GM12878 (cell line): ENCODE results near the gene SNX7. TPM values are rescaled to one million over a fixed set of nuclear protein-coding genes. Genes with fewer than 3 reads are reported as not detected.

Experiments
- ATAC-seq: fragments of 200-7000 bp; cut with Tn5 transposase; 3 replicates; pipeline ENCODE4 v1.9.1; 2020; ENCODE audit warnings: mild to moderate bottlenecking, moderate library complexity
- BruUV-seq: library from RNA; stranded (reverse); fragments of 400-500 nt; replicated peaks from 2 replicates; lab custom pipeline; 2021; lab: Mats Ljungman, UMichigan
- CTCF ChIA-PET: fragments of 300-600 bp; sonication (Branson Sonifier 250); formaldehyde crosslinking; extraction: SDS; loops from one replicate; lab custom pipeline; 2021; ENCODE audit warnings: inconsistent platforms; lab: Yijun Ruan, JAX
- POLR2A ChIA-PET: fragments of 350-600 bp; formaldehyde crosslinking; extraction: SDS; loops from one replicate; lab custom pipeline; 2021; ENCODE audit warnings: inconsistent platforms; lab: Charles Lee
- RAD21 ChIA-PET: fragments of 300-600 bp; sonication (Branson Sonifier 250); formaldehyde crosslinking; loops from one replicate; lab custom pipeline; 2023; ENCODE audit warnings: antibody characterized with exemption; ENCODE audit not compliant: unreplicated experiment; lab: Charles Lee
- SMC1A ChIA-PET: fragments of 300-600 bp; sonication (Branson Sonifier 250); formaldehyde crosslinking; loops from one replicate; lab custom pipeline; 2023; ENCODE audit not compliant: unreplicated experiment, uncharacterized antibody; lab: Charles Lee
- DNase-seq: peaks from one replicate; pipeline ENCODE4 v3.0.0-alpha.2; 2011; ENCODE audit warnings: low read depth, low spot score
- FAIRE-seq: peaks from 3 replicates; lab custom pipeline; 2011; peaks lifted over from hg19 to GRCh38; lab: Jason Lieb, UNC
- H2AFZ ChIP-seq: 2 replicates; pipeline ENCODE4 v1.6.0; 2011; ENCODE audit warnings: low read depth, low read length, control low read depth; ENCODE audit not compliant: control insufficient read depth
- H3K27ac ChIP-seq: 2 replicates; pipeline ENCODE4 v1.5.1; 2011; ENCODE audit warnings: control low read depth; ENCODE audit not compliant: control insufficient read depth, insufficient read depth
- H3K27me3 ChIP-seq, 2 experiments: replicated peaks in 1 of 2; 2 replicates each; pipeline versions ENCODE4 v1.6.0 to v1.6.1; 2011; ENCODE audit warnings: low read length in 1 of 2; ENCODE audit not compliant: control insufficient read depth in 2 of 2, insufficient read depth in 2 of 2
- H3K36me3 ChIP-seq, 2 experiments: 2 replicates each; pipeline ENCODE4 v1.5.1; 2011; ENCODE audit warnings: low read length in 1 of 2; ENCODE audit not compliant: control insufficient read depth in 2 of 2, insufficient read depth in 2 of 2
- H3K4me1 ChIP-seq: 2 replicates; pipeline ENCODE4 v1.6.1; 2011; ENCODE audit warnings: mild to moderate bottlenecking, low read length, moderate library complexity, mixed read lengths; ENCODE audit not compliant: control insufficient read depth, insufficient read depth
- H3K4me2 ChIP-seq: 2 replicates; pipeline ENCODE4 v1.6.0; 2011; ENCODE audit warnings: control low read depth; ENCODE audit not compliant: control insufficient read depth, insufficient read depth
- H3K4me3 ChIP-seq: fragments of 200-600 bp; sonication (generic); 2 replicates; pipeline ENCODE4 v1.5.1; 2016
- H3K79me2 ChIP-seq: 2 replicates; pipeline ENCODE4 v1.6.0; 2011; ENCODE audit warnings: low read length; ENCODE audit not compliant: control insufficient read depth, insufficient read depth
- H3K9ac ChIP-seq: 2 replicates; pipeline ENCODE4 v1.8.0; 2011; ENCODE audit warnings: low read length, control low read depth, mixed read lengths; ENCODE audit not compliant: control insufficient read depth, insufficient read depth
- H3K9me3 ChIP-seq: replicated peaks from 3 replicates; pipeline ENCODE4 v1.5.1; 2011; ENCODE audit warnings: mild to moderate bottlenecking, low read length; ENCODE audit not compliant: control insufficient read depth, insufficient read depth
- H4K20me1 ChIP-seq: 2 replicates; pipeline ENCODE4 v1.6.0; 2011; ENCODE audit not compliant: control insufficient read depth, insufficient read depth
- CTCF ChIP-seq, 3 experiments: IDR thresholded peaks in 2 of 3; conservative IDR thresholded peaks in 1 of 3; 2 replicates each; pipeline ENCODE4 v1.5.1; 2011; ENCODE audit warnings: low read depth in 3 of 3, low read length in 3 of 3, mild to moderate bottlenecking in 3 of 3, control low read depth in 2 of 3, moderate library complexity in 2 of 3, inconsistent platforms in 1 of 3, mixed read lengths in 1 of 3; ENCODE audit not compliant: control insufficient read depth in 2 of 3, insufficient read depth in 1 of 3; ENCODE audit errors: extremely low read depth in 1 of 3
- IKZF2 ChIP-seq, 2 experiments: fragments of 450-650 bp; IDR thresholded peaks; 2 replicates each; pipeline ENCODE4 v1.6.1; 2017; ENCODE audit warnings: mild to moderate bottlenecking in 2 of 2, moderate library complexity in 2 of 2
- POLR2A ChIP-seq: IDR thresholded peaks from 2 replicates; pipeline ENCODE4 v1.6.1; 2011; ENCODE audit warnings: low read depth, mild to moderate bottlenecking, low read length
- POLR2AphosphoS5 ChIP-seq: IDR thresholded peaks from 2 replicates; pipeline ENCODE4 v1.6.1; 2011; ENCODE audit warnings: mild to moderate bottlenecking, low read length, inconsistent platforms
- RAD21 ChIP-seq: IDR thresholded peaks from 2 replicates; pipeline ENCODE4 v1.6.1; 2011; ENCODE audit warnings: mild to moderate bottlenecking, low read depth, low read length, moderate library complexity; ENCODE audit not compliant: insufficient read depth
- RUNX3 ChIP-seq: IDR thresholded peaks from 2 replicates; pipeline ENCODE4 v1.6.1; 2012; ENCODE audit warnings: low read length, inconsistent platforms
- TCF3 ChIP-seq: IDR thresholded peaks from 2 replicates; pipeline ENCODE4 v1.6.1; 2012; ENCODE audit warnings: low read depth, mild to moderate bottlenecking, low read length, borderline replicate concordance; ENCODE audit not compliant: insufficient read depth
- YY1 ChIP-seq: IDR thresholded peaks from 2 replicates; pipeline ENCODE4 v1.6.1; 2011; ENCODE audit warnings: low read depth, mild to moderate bottlenecking, low read length
- WGBS: methylation state at CpG from one replicate; pipeline ENCODE4 v1.1.6; 2016; ENCODE audit warnings: low lambda C conversion rate; ENCODE audit not compliant: insufficient replicate concordance, insufficient coverage; ENCODE audit errors: missing lambda C conversion rate; 5-methylcytosine and 5-hydroxymethylcytosine counted together
- in situ Hi-C: fragments of 300-500 bp; cut with MboI; formaldehyde crosslinking; loops from 9 replicates; pipeline ENCODE4 v1.14.3; 2018; ENCODE audit warnings: mixed read lengths
- intact Hi-C: fragments of 100-400 bp; cut with micrococcal nuclease; formaldehyde crosslinking; loops from one replicate; pipeline ENCODE4 v1.14.2; 2022; ENCODE audit not compliant: unreplicated experiment
- polyA plus RNA-seq, 11 experiments: library from polyadenylated mRNA; depleted of rRNA in 4 of 11; unstranded in 6 of 11; stranded (reverse) in 5 of 11; fragments of >200 nt; fragmentation: Nextera tagmentation in 4 of 11; fragmentation: Illumina TruSeq in 1 of 11; extraction: Ambion mirVana in 4 of 11; extraction: Trizol in 1 of 11; gene quantifications; 1 replicate in 1 of 11; 2 replicates in 10 of 11; pipeline versions ENCODE4 v1.2.1 to v1.2.3, GENCODE V29; 2011 to 2016; ENCODE audit warnings: inconsistent platforms in 2 of 11, missing spikeins in 2 of 11, low read depth in 1 of 11
- total RNA-seq, 4 experiments: library from RNA; depleted of rRNA in 3 of 4; stranded (reverse); fragments of >200 nt in 3 of 4; fragmentation: Illumina TruSeq in 1 of 4; extraction: Trizol in 1 of 4; gene quantifications; 2 replicates each; pipeline versions ENCODE4 v1.2.1 to v1.2.3, GENCODE V29; 2013 to 2021
- TF ChIP-seq, protein P1 (sequence below): fragments of 450-650 bp; formaldehyde crosslinking; IDR thresholded peaks from 2 replicates; pipeline ENCODE4 v1.4.0; 2020; ENCODE audit warnings: mild to moderate bottlenecking, moderate library complexity
- TF ChIP-seq, protein P2 (sequence below): fragments of 450-650 bp; IDR thresholded peaks from 2 replicates; pipeline ENCODE4 v1.6.1; 2016; ENCODE audit warnings: mild to moderate bottlenecking

Gene SNX7
- total and polyA plus RNA-seq, 10 of the 15 experiments (the other 5 are each of a cell fraction or from before 2014, with no cell fraction given): 0.23 to 0.82 (median 0.34) TPM

DNA sequence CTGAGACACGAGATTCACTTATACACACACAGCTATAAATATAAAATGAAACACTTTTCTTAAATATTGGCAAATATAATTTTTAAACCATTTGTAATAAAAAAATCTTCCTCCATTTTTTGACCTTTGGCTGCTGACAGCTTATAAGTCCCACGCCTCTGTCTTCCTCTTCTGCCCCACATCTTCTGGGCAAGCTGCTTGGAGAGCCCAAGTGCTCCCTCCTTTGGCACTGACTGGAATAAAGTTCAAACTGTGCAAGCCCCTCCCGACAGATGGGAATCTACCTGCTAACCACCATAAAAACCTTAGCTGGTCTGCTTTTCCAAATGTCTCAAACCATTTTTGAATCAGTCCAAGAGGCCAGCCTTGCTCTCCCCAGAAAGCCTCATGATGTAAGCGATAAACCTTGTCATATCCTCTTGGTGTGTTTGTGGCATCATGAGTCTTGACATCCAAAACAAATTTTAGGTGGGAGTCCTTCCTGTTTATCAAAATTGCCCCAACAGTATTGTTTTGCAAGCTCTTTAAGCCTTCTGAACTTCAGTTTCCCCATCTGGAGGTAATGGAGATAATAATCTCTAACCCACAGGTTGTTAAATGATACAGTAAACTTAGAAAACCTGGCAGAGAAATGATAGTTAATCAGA, 99.8 kb downstream of the SNX7 start:
- FAIRE-seq (no peak), DNase-seq (no peak), ATAC-seq (peak; percentile 58; the same call in 1 of the 3 replicates)
- ChIA-PET SMC1A (interaction anchor here (1.3 to 4.5 kb wide), 4 partner anchors 11 to 204 kb away, joined by 3 to 42 read pairs (median 4); no protein-coding TSS in a partner anchor), RAD21 (interaction anchor here (0.5 to 1.2 kb wide), 5 partner anchors 11 to 332 kb away, joined by 3 to 5 read pairs (median 4); no protein-coding TSS in a partner anchor), POLR2A (no interaction called here), CTCF (interaction anchor here (0.8 to 6.8 kb wide), 11 partner anchors 9 to 418 kb away, joined by 3 to 57 read pairs (median 4); no protein-coding TSS in a partner anchor)
- BruUV-seq: no TSS peak
- H2AFZ ChIP-seq: no peak overlapping the region
- no peaks in the 10 kb centered on the region for H3K27me3 ChIP-seq
- no peaks in the 10 kb centered on the region for H3K36me3 ChIP-seq
- H3K27ac ChIP-seq: no peak overlapping the region
- no peaks in the 10 kb centered on the region for H4K20me1 ChIP-seq
- no peaks in the 10 kb centered on the region for H3K79me2 ChIP-seq
- intact Hi-C loops (loop anchor here (10.0 kb wide), 1 partner anchor 207 kb away; no protein-coding TSS in a partner anchor), in situ Hi-C loops (no loop called here)
- no peaks in the 10 kb centered on the region for H3K4me1 ChIP-seq
- TF ChIP-seq POLR2AphosphoS5: no peak
- TF ChIP-seq RAD21: peak; percentile 31; the same call in 1 of the 2 replicates
- TF ChIP-seq IKZF2 (IDR thresholded peaks at IDR 0.05): no peak
- TF ChIP-seq RUNX3: no peak
- TF ChIP-seq, protein P1, sequence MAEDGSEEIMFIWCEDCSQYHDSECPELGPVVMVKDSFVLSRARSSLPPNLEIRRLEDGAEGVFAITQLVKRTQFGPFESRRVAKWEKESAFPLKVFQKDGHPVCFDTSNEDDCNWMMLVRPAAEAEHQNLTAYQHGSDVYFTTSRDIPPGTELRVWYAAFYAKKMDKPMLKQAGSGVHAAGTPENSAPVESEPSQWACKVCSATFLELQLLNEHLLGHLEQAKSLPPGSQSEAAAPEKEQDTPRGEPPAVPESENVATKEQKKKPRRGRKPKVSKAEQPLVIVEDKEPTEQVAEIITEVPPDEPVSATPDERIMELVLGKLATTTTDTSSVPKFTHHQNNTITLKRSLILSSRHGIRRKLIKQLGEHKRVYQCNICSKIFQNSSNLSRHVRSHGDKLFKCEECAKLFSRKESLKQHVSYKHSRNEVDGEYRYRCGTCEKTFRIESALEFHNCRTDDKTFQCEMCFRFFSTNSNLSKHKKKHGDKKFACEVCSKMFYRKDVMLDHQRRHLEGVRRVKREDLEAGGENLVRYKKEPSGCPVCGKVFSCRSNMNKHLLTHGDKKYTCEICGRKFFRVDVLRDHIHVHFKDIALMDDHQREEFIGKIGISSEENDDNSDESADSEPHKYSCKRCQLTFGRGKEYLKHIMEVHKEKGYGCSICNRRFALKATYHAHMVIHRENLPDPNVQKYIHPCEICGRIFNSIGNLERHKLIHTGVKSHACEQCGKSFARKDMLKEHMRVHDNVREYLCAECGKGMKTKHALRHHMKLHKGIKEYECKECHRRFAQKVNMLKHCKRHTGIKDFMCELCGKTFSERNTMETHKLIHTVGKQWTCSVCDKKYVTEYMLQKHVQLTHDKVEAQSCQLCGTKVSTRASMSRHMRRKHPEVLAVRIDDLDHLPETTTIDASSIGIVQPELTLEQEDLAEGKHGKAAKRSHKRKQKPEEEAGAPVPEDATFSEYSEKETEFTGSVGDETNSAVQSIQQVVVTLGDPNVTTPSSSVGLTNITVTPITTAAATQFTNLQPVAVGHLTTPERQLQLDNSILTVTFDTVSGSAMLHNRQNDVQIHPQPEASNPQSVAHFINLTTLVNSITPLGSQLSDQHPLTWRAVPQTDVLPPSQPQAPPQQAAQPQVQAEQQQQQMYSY (CRISPR knock-in tag): no peak
- TF ChIP-seq POLR2A: no peak
- TF ChIP-seq TCF3: no peak
- peak in 1 of 3 experiments; percentile 37; a peak in 2 of 6 replicates for TF ChIP-seq CTCF (IDR thresholded peaks at IDR 0.05 in 2 of 3, conservative IDR thresholded peaks at IDR 0.05 in 1 of 3; ENCODE audit: control insufficient read depth in 2 of 3, extremely low read depth in 1 of 3, insufficient read depth in 1 of 3, low read depth in 3 of 3, low read length in 3 of 3)
- no peak for TF ChIP-seq YY1
- TF ChIP-seq, protein P2, sequence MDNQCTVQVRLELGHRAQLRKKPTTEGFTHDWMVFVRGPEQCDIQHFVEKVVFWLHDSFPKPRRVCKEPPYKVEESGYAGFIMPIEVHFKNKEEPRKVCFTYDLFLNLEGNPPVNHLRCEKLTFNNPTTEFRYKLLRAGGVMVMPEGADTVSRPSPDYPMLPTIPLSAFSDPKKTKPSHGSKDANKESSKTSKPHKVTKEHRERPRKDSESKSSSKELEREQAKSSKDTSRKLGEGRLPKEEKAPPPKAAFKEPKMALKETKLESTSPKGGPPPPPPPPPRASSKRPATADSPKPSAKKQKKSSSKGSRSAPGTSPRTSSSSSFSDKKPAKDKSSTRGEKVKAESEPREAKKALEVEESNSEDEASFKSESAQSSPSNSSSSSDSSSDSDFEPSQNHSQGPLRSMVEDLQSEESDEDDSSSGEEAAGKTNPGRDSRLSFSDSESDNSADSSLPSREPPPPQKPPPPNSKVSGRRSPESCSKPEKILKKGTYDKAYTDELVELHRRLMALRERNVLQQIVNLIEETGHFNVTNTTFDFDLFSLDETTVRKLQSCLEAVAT: no peak
- H3K4me3 ChIP-seq: no peak overlapping the region
- H3K9ac ChIP-seq: no peak overlapping the region
- no peaks in the 10 kb centered on the region for H3K9me3 ChIP-seq
- 20% methylated on average over 4 of the region's 4 CpGs for WGBS
- H3K4me2 ChIP-seq: no peak overlapping the region
